HEK293T (cell line): ENCODE measurements around the gene KLK14.

Source experiments
- ELF4 ChIP-seq: fragments of 450-650 bp; IDR thresholded peaks from 2 replicates; pipeline ENCODE4 v1.6.1; 2017; ENCODE audit warnings: antibody characterized with exemption
- SP1 ChIP-seq: fragments of 450-650 bp; IDR thresholded peaks from 2 replicates; pipeline ENCODE4 v1.6.1; 2017
- TARDBP ChIP-seq: fragments of 450-650 bp; IDR thresholded peaks from 2 replicates; pipeline ENCODE4 v1.6.1; 2016

DNA sequence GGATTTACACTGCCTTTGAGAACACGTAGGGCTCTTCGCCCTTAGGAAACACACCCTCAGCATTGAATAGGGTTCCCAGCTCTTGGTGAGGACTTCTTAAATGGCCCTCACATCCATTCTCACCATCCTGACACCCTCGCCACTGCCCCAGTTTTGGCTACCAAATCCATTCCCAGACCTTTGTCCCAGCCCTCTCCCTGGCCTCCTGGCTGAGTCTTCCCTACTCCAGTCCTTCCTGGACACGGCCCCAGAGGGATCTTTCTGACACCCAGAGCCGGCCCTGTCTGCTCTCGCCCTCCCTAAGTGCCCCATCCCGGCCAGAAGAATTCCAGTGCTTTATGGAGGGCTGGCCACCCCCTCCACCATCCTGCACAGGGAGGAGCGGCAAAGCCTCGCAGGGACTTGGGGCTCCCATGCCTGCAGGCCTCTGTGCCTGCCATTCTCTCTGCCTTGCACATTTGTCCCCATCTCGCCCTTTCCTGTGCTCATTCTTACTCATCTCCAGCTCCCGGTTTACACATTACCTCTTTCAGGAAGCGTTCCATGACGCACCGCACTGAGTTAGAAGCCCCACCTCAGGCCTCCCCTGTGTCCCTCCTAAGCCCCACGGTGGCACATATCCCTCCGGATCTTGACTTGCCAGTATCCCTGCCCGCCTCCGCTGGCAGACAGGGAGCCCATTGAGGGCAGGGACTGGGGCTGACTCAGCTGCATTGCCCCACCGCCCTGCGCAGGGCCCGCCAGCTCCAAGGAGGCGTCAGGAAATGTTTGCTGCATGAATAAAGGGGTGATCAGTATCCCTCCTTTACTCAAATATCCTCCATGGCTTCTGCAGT, 11.0 kb upstream of the KLK14 start:
- no peak for TF ChIP-seq TARDBP
- no peak for TF ChIP-seq ELF4
- no peak for TF ChIP-seq SP1
